Astrocyte of the cerebellum (primary cell): Measurements from ENCODE around the gene FAF1.

ENCODE experiments used
- DNase-seq: peaks from one replicate; pipeline ENCODE4 v3.0.0-alpha.2; 2011; ENCODE audit warnings: low read depth
- H3K4me3 ChIP-seq: 2 replicates; pipeline ENCODE4 v1.5.1; 2011; ENCODE audit warnings: mild to moderate bottlenecking, low read depth, low read length, moderate library complexity
- in situ Hi-C: cut with HindIII; loops from 2 replicates; pipeline ENCODE4 v1.10.0; 2017; ENCODE audit warnings: low sequenced_read_pairs
- TF ChIP-seq, protein P1 (sequence below): IDR thresholded peaks from 2 replicates; pipeline ENCODE4 v1.5.1; 2012; ENCODE audit warnings: low read length, low read depth, moderate library complexity, mild to moderate bottlenecking; ENCODE audit errors: missing control alignments

FAF1 gene

DNA sequence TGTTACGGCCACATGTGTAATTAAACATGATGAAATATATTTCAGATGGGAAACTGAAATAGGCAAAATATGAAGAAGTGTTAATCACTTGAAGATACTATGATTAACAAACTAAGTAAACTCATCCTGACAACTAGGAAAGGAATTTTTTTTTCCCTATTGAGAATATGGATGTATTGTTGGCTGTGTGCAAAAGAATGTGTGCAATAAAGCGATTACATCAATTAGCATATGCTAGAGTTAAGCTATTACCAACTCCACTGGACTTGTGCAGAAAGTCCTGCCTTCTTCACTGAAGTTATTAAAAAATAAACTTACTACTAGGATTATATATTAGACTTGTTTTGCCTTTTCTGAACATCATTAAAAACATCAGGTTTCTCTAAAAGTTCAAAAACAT, 393.7 kb downstream of the FAF1 start:
- TF ChIP-seq, protein P1, sequence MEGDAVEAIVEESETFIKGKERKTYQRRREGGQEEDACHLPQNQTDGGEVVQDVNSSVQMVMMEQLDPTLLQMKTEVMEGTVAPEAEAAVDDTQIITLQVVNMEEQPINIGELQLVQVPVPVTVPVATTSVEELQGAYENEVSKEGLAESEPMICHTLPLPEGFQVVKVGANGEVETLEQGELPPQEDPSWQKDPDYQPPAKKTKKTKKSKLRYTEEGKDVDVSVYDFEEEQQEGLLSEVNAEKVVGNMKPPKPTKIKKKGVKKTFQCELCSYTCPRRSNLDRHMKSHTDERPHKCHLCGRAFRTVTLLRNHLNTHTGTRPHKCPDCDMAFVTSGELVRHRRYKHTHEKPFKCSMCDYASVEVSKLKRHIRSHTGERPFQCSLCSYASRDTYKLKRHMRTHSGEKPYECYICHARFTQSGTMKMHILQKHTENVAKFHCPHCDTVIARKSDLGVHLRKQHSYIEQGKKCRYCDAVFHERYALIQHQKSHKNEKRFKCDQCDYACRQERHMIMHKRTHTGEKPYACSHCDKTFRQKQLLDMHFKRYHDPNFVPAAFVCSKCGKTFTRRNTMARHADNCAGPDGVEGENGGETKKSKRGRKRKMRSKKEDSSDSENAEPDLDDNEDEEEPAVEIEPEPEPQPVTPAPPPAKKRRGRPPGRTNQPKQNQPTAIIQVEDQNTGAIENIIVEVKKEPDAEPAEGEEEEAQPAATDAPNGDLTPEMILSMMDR: no peak
- DNase-seq: no peak
- no peak overlapping the region for H3K4me3 ChIP-seq
- in situ Hi-C loops: no loop called here

DNA sequence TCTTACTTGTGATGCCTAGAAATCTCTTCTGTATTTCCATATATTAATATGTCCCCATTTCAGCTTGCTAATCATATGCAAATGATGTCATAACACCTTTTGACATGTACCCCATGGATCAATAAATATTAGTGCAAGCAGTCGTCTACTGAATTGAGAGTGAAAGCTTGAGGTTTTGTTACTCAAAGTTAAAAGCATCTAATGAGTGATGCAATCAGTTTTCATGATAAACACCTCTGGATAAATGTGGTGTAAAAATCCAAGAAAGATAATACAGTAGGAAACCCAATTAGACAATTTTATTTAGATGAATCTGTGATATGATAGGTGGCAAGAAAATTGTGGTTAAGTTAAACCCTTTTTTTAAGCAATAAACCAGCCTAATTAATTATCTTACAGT, 395.6 kb downstream of the FAF1 start:
- in situ Hi-C loops: no loop called here
- TF ChIP-seq, protein P1: no peak
- H3K4me3 ChIP-seq: no peak overlapping the region
- no peak for DNase-seq

DNA sequence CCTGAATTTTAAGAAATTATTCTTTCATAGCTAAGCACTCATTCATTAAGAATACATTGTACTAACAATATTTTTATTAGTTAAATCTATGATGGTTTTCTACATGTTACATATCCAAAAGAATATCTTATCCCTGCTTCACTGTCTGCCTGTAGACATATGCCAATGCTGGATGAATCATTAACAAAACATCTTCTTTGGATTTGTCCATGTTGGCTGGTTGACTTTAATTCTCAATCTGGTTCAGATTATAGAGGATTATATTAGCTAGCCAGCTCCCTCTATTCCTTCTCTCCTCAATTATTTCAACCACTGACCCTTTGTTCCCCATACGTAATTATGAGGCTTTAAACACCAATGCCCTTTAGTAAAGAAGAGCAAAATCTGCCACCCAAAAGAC, 398.0 kb downstream of the FAF1 start:
- no peak overlapping the region for H3K4me3 ChIP-seq
- in situ Hi-C loops: no loop called here
- TF ChIP-seq, protein P1: no peak
- no peak for DNase-seq

DNA sequence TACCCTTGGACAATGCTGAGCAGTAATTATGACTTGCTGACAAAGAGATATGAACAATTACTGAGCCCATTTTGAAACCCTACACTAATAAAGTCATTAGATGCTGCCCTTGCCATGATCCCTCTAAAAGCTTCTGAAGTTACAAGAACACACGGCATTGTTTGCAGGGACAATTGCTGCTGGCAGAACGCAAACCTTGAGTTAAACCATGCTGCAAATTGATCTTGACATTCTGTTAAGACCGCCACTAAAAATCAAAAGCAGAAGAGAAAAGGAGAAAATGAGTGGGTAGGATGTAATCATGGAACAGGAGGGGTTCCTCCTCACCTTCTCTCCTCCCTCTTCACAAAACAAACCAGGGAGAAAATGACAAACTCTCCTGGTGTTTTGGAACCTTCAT, 400.6 kb downstream of the FAF1 start:
- TF ChIP-seq, protein P1: no peak
- DNase-seq: no peak
- H3K4me3 ChIP-seq: no peak overlapping the region
- in situ Hi-C loops: no loop called here

DNA sequence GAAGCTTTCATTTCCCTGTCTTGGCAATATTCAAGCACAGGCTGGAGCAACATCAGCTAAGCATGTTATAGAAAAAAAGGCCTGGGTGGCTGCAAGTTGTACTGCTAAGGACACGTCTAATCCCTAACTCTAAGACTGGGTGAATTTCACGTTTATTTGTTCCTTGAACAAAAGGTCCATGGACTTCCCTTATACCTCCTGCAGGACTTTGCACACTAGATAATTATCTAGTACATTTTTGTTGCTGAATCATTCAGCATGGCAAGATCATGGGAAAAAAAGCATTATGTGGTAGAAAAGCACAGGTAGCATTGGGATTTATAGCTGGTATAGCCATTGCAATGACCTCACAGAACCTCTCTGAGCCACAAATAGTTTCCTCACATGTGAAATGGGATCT, 406.1 kb downstream of the FAF1 start:
- no peak overlapping the region for H3K4me3 ChIP-seq
- DNase-seq: no peak
- in situ Hi-C loops: no loop called here
- TF ChIP-seq, protein P1: no peak

DNA sequence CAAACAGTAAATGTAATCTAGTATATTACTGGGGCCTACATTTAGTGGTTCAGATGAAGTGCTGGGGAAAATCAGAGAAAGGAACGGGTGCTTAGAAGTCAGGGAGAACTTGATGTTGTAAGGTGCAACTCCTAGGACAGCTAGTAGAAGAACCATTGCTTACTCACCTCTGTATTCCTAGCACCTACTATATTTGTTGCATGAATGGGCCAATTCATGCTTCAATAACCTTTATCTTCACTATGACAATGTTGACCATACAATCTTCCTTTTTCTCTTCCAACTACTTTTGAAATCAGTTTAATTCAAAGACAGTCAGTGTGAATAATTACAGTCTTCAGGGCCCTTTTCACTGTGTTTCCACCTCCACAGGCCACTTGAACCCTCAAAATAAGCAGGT, 411.8 kb downstream of the FAF1 start:
- TF ChIP-seq, protein P1: no peak
- in situ Hi-C loops: no loop called here
- no peak for DNase-seq
- H3K4me3 ChIP-seq: no peak overlapping the region

DNA sequence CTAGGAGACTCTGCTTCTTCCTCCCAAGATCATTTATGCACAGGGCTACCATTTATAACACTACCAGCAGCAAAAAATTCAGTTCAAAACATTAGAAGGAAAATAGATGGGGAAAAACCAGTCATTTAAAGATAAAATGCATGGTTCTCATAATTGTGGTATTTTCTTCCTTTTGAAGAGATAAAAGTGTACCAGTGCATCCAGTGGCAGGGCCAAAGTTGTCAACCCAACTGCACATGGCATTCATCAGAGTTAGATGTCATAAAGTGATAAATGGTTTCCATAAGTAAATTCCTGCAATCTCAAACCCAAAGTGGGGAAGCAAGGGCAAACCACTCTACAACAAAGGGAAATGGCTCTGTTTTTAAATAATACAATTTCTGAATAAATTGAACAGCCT, 417.7 kb downstream of the FAF1 start:
- no peak overlapping the region for H3K4me3 ChIP-seq
- DNase-seq: no peak
- TF ChIP-seq, protein P1: no peak
- in situ Hi-C loops: no loop called here
